Measurements from ENCODE around the gene MARK4. TPM values are rescaled to one million over a fixed set of nuclear protein-coding genes. Genes with fewer than 3 reads are reported as not detected.
A peak's percentile ranks its signal among the peaks of the same experiment; 100 is the strongest.

The MARK4 gene
- total RNA-seq, 8 experiments from 2014 or later, result 9.1 to 40.6 (median 14.8) TPM

- whole genome bisulfite sequencing, 10 experiments, result 60% methylated on average over 1 of the region's 15 CpGs; no CpG with 5 or more reads in 9 of the 10 experiments
- Histone ChIP-seq H3K4me3 (no peak overlapping the region), H3K27ac (no peak overlapping the region), H3K4me1 (replicated peaks in 1 of 2) (no peaks in the 10 kb centered on the region)
- peak in 2 of 8 experiments; percentile 32 to 43 for ATAC-seq (replicated peaks in 6 of 8)
- in situ Hi-C loops (cut with MboI; ENCODE audit: low pct_unique_long_range_greater_than_20kb in 2 of 9, low sequenced_read_pairs in 9 of 9, unreplicated experiment in 9 of 9), result no loop called here
Measured at GRCh38 chr19:45344621-45345505, 93.8 kb downstream of the MARK4 start.

DNA sequence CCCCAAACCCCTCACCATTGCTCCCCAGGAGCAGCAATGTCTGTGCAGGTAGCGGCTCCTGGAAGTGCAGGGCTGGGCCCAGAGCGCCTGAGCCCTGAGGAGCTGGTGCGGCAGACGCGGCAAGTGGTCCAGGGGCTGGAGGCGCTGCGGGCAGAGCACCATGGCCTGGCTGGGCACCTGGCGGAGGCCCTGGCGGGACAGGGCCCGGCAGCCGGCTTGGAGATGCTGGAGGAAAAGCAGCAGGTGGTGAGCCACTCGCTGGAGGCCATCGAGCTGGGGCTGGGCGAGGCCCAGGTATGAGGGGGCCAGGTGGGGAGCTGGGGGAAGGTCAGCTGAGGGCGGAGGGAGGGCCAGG is 94.4 kb downstream of the MARK4 start:
- ATAC-seq (replicated peaks in 6 of 8), result no peak
- Histone ChIP-seq H3K4me1 (replicated peaks in 1 of 2) (no peaks in the 10 kb centered on the region), H3K27ac (no peak overlapping the region), H3K4me3 (no peak overlapping the region)
- in situ Hi-C loops (cut with MboI; ENCODE audit: low pct_unique_long_range_greater_than_20kb in 2 of 9, low sequenced_read_pairs in 9 of 9, unreplicated experiment in 9 of 9), result no loop called here
- WGBS, 10 experiments, result 40 to 60% methylated on average over 1 of the region's 15 CpGs; no CpG with 5 or more reads in 8 of the 10 experiments

DNA sequence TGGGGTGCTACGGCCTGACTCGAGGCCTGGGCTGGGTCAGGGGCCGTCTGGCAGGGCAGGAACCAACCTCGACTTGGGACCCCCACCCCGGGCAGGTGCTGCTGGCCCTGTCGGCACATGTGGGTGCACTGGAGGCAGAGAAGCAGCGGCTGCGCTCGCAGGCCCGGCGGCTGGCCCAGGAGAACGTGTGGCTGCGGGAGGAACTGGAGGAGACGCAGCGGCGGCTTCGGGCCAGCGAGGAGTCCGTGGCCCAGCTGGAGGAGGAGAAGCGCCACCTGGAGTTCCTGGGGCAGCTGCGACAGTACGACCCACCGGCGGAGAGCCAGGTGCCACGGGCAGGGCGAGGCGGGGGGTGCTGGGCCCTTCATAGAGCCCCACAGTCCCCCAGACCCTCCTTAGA is 95.4 kb downstream of the MARK4 start:
- peak in 2 of 8 experiments; percentile 15 to 58 for ATAC-seq (replicated peaks in 6 of 8)
- no peak overlapping the region for H3K4me3 ChIP-seq
- WGBS, 10 experiments, result 56% methylated on average over 5 of the region's 27 CpGs; no CpG with 5 or more reads in 9 of the 10 experiments
- H3K27ac ChIP-seq, result no peak overlapping the region
- no peaks in the 10 kb centered on the region for H3K4me1 ChIP-seq (replicated peaks in 1 of 2)
- in situ Hi-C loops (cut with MboI; ENCODE audit: low pct_unique_long_range_greater_than_20kb in 2 of 9, low sequenced_read_pairs in 9 of 9, unreplicated experiment in 9 of 9), result no loop called here

GRCh38 chr19:45347570-45348366 is 96.7 kb downstream of the MARK4 start:
- in situ Hi-C loops (cut with MboI; ENCODE audit: low pct_unique_long_range_greater_than_20kb in 2 of 9, low sequenced_read_pairs in 9 of 9, unreplicated experiment in 9 of 9), result no loop called here
- H3K27ac ChIP-seq, result no peak overlapping the region
- peak in 3 of 8 experiments; percentile 6 to 14 (median 12) for ATAC-seq (replicated peaks in 6 of 8)
- no peak overlapping the region for H3K4me3 ChIP-seq
- WGBS, 10 experiments, result 20 to 100% (median 70%) methylated on average over 1 to 4 of the region's 25 CpGs; no CpG with 5 or more reads in 7 of the 10 experiments
- no peaks in the 10 kb centered on the region for H3K4me1 ChIP-seq (replicated peaks in 1 of 2)

DNA sequence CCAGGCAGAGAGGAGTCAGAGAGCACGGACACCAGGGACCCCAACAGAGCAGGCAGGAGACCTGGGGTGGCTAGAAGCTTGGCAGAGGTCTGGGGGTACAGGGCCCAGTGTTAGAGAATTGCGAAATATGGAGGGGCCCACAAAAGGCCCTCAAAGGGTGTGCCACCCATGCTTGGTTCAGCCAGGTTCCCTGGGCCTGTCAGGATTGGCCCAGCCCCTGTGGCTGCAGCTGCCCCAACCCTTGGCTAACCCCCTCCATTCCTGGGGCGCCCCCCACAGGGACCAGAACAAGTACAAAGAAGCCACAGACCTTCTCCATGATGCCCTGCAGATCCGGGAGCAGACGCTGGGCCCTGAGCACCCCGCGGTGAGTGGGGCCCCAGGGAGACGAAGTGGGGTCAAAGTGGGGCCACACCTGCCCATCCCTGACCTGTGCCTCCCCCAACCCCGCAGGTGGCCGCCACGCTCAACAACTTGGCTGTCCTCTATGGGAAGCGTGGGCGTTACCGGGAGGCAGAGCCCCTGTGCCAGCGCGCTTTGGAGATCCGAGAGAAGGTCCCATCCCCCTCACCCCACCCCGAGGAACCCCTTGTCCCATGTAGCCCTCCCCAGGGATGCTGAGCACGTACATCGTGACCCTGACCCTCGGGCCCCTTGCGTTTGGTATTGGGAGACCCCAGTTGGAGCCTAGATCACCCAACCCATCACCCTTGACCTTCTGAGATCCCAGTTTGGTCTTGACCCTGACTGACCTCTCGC is 97.5 kb downstream of the MARK4 start:
- in situ Hi-C loops (cut with MboI; ENCODE audit: low pct_unique_long_range_greater_than_20kb in 2 of 9, low sequenced_read_pairs in 9 of 9, unreplicated experiment in 9 of 9), result no loop called here

GRCh38 chr19:45349126-45349415 is 98.0 kb downstream of the MARK4 start:
- H3K4me1 ChIP-seq (replicated peaks in 1 of 2), result no peaks in the 10 kb centered on the region
- WGBS, 10 experiments, result 0 to 100% (median 50%) methylated on average over 1 of the region's 3 CpGs; no CpG with 5 or more reads in 6 of the 10 experiments
- H3K27ac ChIP-seq, result no peak overlapping the region
- H3K4me3 ChIP-seq, result no peak overlapping the region
- ATAC-seq (replicated peaks in 6 of 8), result no peak
- in situ Hi-C loops (cut with MboI; ENCODE audit: low pct_unique_long_range_greater_than_20kb in 2 of 9, low sequenced_read_pairs in 9 of 9, unreplicated experiment in 9 of 9), result no loop called here

More for the DNA sequence above, 97.5 kb downstream of the MARK4 start:
- 60 to 96% (median 75%) methylated on average over 1 to 4 of the region's 23 CpGs; no CpG with 5 or more reads in 6 of the 10 experiments for WGBS, 10 experiments
- no peak for ATAC-seq (replicated peaks in 6 of 8)
- Histone ChIP-seq H3K4me1 (replicated peaks in 1 of 2) (no peaks in the 10 kb centered on the region), H3K27ac (no peak overlapping the region), H3K4me3 (no peak overlapping the region)

- no peak for ATAC-seq (replicated peaks in 6 of 8)
- in situ Hi-C loops (cut with MboI; ENCODE audit: low pct_unique_long_range_greater_than_20kb in 2 of 9, low sequenced_read_pairs in 9 of 9, unreplicated experiment in 9 of 9), result no loop called here
- Histone ChIP-seq H3K4me3 (no peak overlapping the region), H3K4me1 (replicated peaks in 1 of 2) (no peaks in the 10 kb centered on the region), H3K27ac (no peak overlapping the region)
- 0 to 93% (median 85%) methylated on average over 1 to 6 of the region's 17 CpGs; no CpG with 5 or more reads in 4 of the 10 experiments for WGBS, 10 experiments
Measured at GRCh38 chr19:45349430-45349941, 98.4 kb downstream of the MARK4 start.

DNA sequence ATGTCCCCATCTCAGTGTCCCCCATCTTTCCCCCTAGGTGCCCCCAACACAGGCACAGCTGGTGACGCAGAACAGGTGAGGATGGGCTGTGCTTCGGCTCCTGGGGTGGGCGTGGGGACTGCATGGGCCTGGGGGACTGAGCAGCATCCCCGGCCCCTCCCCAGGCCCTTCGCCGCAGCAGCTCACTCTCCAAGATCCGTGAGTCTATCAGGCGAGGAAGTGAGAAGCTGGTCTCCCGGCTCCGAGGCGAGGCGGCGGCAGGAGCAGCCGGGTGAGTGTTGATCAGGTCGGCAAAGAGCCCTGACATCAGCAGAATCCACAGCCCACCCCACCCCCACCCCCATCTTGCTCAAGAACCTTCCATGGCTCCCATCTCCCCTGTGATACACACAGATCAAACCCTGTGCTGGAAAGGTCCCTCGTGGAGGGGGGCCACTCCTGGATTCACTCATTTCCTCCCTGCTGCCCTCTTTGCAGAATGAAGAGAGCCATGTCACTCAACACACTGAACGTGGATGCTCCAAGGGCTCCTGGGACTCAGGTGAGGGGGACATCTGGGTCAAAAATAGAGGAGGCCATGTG is 99.5 kb downstream of the MARK4 start:
- in situ Hi-C loops (cut with MboI; ENCODE audit: low pct_unique_long_range_greater_than_20kb in 2 of 9, low sequenced_read_pairs in 9 of 9, unreplicated experiment in 9 of 9), result no loop called here
- WGBS, 10 experiments, result 80 to 100% (median 85%) methylated on average over 1 to 4 of the region's 17 CpGs; no CpG with 5 or more reads in 7 of the 10 experiments
- Histone ChIP-seq H3K27ac (no peak overlapping the region), H3K4me3 (no peak overlapping the region), H3K4me1 (replicated peaks in 1 of 2) (no peaks in the 10 kb centered on the region)
- ATAC-seq (replicated peaks in 6 of 8), result no peak

DNA sequence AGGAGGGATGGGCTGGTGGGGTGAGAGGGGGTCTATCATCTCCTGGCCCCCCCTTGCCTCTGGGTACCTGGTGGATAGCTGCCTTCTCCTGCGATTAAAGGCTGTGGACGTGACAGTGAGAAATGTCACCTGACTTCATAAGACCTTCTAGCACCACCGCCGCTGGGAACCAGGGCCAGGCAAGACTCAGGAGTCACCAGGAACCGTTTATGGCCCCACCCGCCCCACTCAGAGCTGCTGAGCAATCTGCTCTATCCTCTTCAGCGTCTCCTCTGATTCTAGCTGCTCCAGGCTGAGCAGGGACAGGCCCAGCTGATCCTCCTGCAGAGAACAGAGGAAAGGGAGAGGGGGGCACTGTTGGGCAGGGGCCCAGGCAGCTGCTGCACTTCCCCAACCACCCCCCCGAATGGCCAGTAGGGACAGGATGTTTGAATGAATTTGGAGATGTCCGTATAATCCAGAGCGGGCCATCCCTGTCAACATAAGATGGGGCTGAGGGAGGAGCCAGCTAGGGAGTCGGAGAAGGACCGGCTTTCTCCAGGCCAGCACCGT is 100.4 kb downstream of the MARK4 start:
- Histone ChIP-seq H3K27ac (no peak overlapping the region), H3K4me1 (replicated peaks in 1 of 2) (no peaks in the 10 kb centered on the region), H3K4me3 (no peak overlapping the region)
- peak in 2 of 8 experiments; percentile 5 to 38 for ATAC-seq (replicated peaks in 6 of 8)
- WGBS, 10 experiments, result 62 to 100% (median 93%) methylated on average over 1 to 6 of the region's 13 CpGs; no CpG with 5 or more reads in 5 of the 10 experiments
- in situ Hi-C loops (cut with MboI; ENCODE audit: low pct_unique_long_range_greater_than_20kb in 2 of 9, low sequenced_read_pairs in 9 of 9, unreplicated experiment in 9 of 9), result no loop called here

DNA sequence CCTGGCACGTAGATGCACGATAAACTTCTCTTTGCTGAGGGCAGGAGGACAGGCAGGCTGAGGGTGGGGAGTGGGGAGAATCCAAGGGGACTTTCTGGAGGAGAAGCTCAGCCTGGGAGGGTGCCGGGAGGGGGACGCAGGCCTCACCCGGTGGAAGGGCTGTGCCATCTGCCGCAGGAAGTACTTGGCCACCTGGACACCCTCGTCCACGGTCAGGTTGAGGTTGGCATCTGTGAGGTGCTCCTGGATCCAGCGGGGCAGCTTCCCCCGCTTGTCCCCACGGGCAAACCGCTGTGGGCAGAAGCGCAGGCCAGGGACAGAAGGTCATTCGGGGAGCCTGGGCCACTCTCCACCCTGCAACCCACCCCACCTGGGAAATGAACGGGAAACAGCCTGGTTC is 101.0 kb downstream of the MARK4 start:
- WGBS, 10 experiments, result 80 to 100% (median 100%) methylated on average over 1 to 2 of the region's 15 CpGs; no CpG with 5 or more reads in 6 of the 10 experiments
- Histone ChIP-seq H3K4me3 (no peak overlapping the region), H3K4me1 (replicated peaks in 1 of 2) (no peaks in the 10 kb centered on the region), H3K27ac (no peak overlapping the region)
- no peak for ATAC-seq (replicated peaks in 6 of 8)
- in situ Hi-C loops (cut with MboI; ENCODE audit: low pct_unique_long_range_greater_than_20kb in 2 of 9, low sequenced_read_pairs in 9 of 9, unreplicated experiment in 9 of 9), result no loop called here

- in situ Hi-C loops (cut with MboI; ENCODE audit: low pct_unique_long_range_greater_than_20kb in 2 of 9, low sequenced_read_pairs in 9 of 9, unreplicated experiment in 9 of 9), result no loop called here
- Histone ChIP-seq H3K27ac (no peak overlapping the region), H3K4me1 (replicated peaks in 1 of 2) (no peaks in the 10 kb centered on the region), H3K4me3 (no peak overlapping the region)
- WGBS, 10 experiments, result 90 to 100% (median 100%) methylated on average over 1 to 2 of the region's 20 CpGs; no CpG with 5 or more reads in 7 of the 10 experiments
- ATAC-seq (replicated peaks in 6 of 8), result no peak
Measured at GRCh38 chr19:45352471-45352870, 101.4 kb downstream of the MARK4 start.

Measured in motor neuron (in vitro differentiated cells).